Measurements from ENCODE around the gene COX6B2. TPM values are rescaled to one million over a fixed set of nuclear protein-coding genes. Genes with fewer than 3 reads are reported as not detected.

The COX6B2 gene
- total and polyA plus RNA-seq, 2 donors (not counting 3 experiments of a cell fraction or from before 2014, with no cell fraction given) = not detected

- H3K4me2 ChIP-seq (ENCODE audit: insufficient read depth, low read length) = no peak overlapping the region
- H3K79me2 ChIP-seq (ENCODE audit: control insufficient read depth, insufficient read depth, low read length) = no peaks in the 10 kb centered on the region
- no TSS peak for BruUV-seq (replicated peaks)
- H3K9ac ChIP-seq (replicated peaks; ENCODE audit: extremely low read depth, insufficient read depth, low read length) = no peak overlapping the region
- POLR2A ChIA-PET = no interaction called here
- H3K9me3 ChIP-seq (replicated peaks; ENCODE audit: control insufficient read depth, insufficient read depth, low read length) = no peaks in the 10 kb centered on the region
- no peak overlapping the region for H3K27ac ChIP-seq (ENCODE audit: insufficient read depth, low read depth, low read length)
- DNase-seq (ENCODE audit: low read depth, low spot score) (no peak), FAIRE-seq (no peak)
- no peaks in the 10 kb centered on the region for H4K20me1 ChIP-seq (replicated peaks; ENCODE audit: control insufficient read depth, extremely low read depth, insufficient read depth, low read length)
- no peaks in the 10 kb centered on the region for H3K36me3 ChIP-seq (ENCODE audit: control insufficient read depth in 2 of 2, extremely low read depth in 1 of 2, insufficient read depth in 2 of 2, low read length in 2 of 2)
- no peak overlapping the region for H3K4me3 ChIP-seq (replicated peaks in 1 of 3; ENCODE audit: insufficient read depth in 1 of 3, low read depth in 1 of 3, low read length in 3 of 3)
- CTCF ChIA-PET = no interaction called here
- no peaks in the 10 kb centered on the region for H3K9me1 ChIP-seq (replicated peaks; ENCODE audit: control insufficient read depth, extremely low read depth, insufficient read depth, low read length)
- peaks cover 10% of the 10 kb centered on the region for H3K4me1 ChIP-seq (ENCODE audit: control insufficient read depth, extremely low read depth, insufficient read depth, low read length)
- dilution Hi-C loops (cut with MboI; ENCODE audit: extremely low pct_ligation_motif_present, low sequenced_read_pairs) (no loop called here), intact Hi-C loops (cut with micrococcal nuclease) (loop anchor here (10.0 kb wide), 1 partner anchor 319 kb away; the partner anchor contains the start of gene U2AF2)
- H2AFZ ChIP-seq (ENCODE audit: low read depth, low read length) = no peak overlapping the region
- peaks cover 0 to 5% of the 10 kb centered on the region in 2 experiments for H3K27me3 ChIP-seq (ENCODE audit: control insufficient read depth in 2 of 2, insufficient read depth in 2 of 2, low read length in 2 of 2)
- TF ChIP-seq GATA2 (IDR thresholded peaks at IDR 0.05; ENCODE audit: insufficient read depth, insufficient read length, low read depth, low read length) (no peak), CTCF (IDR thresholded peaks at IDR 0.05; ENCODE audit: extremely low read depth in 1 of 2, insufficient read depth in 1 of 2, low read depth in 1 of 2, low read length in 2 of 2) (no peak), MAX (IDR thresholded peaks at IDR 0.05; ENCODE audit: insufficient read depth, insufficient read length) (no peak), POLR2A (IDR thresholded peaks at IDR 0.05; ENCODE audit: low read depth, low read length) (no peak), EZH2 (IDR thresholded peaks at IDR 0.05; ENCODE audit: borderline replicate concordance, low read depth, low read length, severe bottlenecking) (no peak), MYC (IDR thresholded peaks at IDR 0.05; ENCODE audit: low read depth, low read length) (no peak), JUN (IDR thresholded peaks at IDR 0.05; ENCODE audit: borderline replicate concordance, insufficient read depth, insufficient read length, low read depth) (no peak), POLR2AphosphoS5 (IDR thresholded peaks at IDR 0.05; ENCODE audit: insufficient read depth, low read depth, low read length) (no peak), FOS (IDR thresholded peaks at IDR 0.05; ENCODE audit: borderline replicate concordance, insufficient read depth, low read length) (no peak)
Measured at GRCh38 chr19:55336101-55336500, 18.4 kb downstream of the COX6B2 start.
